ENCODE results near the gene CDK14. TPM values are rescaled to one million over a fixed set of nuclear protein-coding genes. Genes with fewer than 3 reads are reported as not detected.

CDK14 gene
- polyA plus RNA-seq, 1 donor from 2014 or later: 25.1 TPM

DNA sequence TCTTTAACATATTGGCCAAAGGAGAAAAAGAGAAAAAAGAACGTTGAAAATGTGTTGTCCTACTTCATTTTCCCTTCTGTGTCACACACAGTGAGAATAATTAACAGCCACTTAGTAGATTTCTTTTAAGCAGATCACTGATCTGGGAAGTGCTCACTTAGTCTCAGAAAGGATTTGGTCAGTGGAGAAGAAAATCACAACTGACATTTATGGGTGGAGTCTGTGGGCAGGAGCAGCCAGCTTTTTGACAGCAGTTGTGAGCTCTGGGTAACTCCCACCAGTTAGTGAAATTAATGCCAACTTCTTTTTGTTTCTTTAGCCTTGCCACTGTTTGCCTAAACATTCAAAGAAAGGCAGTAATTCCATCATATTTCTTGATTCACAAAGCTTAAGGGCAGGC, 49.7 kb downstream of the CDK14 start:
- no peak overlapping the region for H3K27ac ChIP-seq (ENCODE audit: low read length)
- H3K4me2 ChIP-seq (ENCODE audit: low read length): no peak overlapping the region
- H3K27me3 ChIP-seq (ENCODE audit: insufficient read depth, low read depth, low read length): no peaks in the 10 kb centered on the region
- no peak for TF ChIP-seq EP300 (conservative IDR thresholded peaks at IDR 0.05; ENCODE audit: poor library complexity, severe bottlenecking)
- no peak for TF ChIP-seq TAF1 (IDR thresholded peaks at IDR 0.05; ENCODE audit: low read depth)
- TF ChIP-seq MXI1 (conservative IDR thresholded peaks at IDR 0.05; ENCODE audit: poor library complexity, severe bottlenecking): no peak
- no peak for TF ChIP-seq SMC3 (conservative IDR thresholded peaks at IDR 0.05; ENCODE audit: poor library complexity)
- TF ChIP-seq EZH2 (IDR thresholded peaks at IDR 0.05; ENCODE audit: borderline replicate concordance, insufficient read depth, low read length, poor library complexity, severe bottlenecking): no peak
- TF ChIP-seq RAD21 (conservative IDR thresholded peaks at IDR 0.05): no peak
- no peak for TF ChIP-seq POLR2AphosphoS5 (IDR thresholded peaks at IDR 0.05)
- TF ChIP-seq, protein P1, sequence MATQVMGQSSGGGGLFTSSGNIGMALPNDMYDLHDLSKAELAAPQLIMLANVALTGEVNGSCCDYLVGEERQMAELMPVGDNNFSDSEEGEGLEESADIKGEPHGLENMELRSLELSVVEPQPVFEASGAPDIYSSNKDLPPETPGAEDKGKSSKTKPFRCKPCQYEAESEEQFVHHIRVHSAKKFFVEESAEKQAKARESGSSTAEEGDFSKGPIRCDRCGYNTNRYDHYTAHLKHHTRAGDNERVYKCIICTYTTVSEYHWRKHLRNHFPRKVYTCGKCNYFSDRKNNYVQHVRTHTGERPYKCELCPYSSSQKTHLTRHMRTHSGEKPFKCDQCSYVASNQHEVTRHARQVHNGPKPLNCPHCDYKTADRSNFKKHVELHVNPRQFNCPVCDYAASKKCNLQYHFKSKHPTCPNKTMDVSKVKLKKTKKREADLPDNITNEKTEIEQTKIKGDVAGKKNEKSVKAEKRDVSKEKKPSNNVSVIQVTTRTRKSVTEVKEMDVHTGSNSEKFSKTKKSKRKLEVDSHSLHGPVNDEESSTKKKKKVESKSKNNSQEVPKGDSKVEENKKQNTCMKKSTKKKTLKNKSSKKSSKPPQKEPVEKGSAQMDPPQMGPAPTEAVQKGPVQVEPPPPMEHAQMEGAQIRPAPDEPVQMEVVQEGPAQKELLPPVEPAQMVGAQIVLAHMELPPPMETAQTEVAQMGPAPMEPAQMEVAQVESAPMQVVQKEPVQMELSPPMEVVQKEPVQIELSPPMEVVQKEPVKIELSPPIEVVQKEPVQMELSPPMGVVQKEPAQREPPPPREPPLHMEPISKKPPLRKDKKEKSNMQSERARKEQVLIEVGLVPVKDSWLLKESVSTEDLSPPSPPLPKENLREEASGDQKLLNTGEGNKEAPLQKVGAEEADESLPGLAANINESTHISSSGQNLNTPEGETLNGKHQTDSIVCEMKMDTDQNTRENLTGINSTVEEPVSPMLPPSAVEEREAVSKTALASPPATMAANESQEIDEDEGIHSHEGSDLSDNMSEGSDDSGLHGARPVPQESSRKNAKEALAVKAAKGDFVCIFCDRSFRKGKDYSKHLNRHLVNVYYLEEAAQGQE (IDR thresholded peaks at IDR 0.05; ENCODE audit: borderline replicate concordance): no peak
- TF ChIP-seq, protein P2, sequence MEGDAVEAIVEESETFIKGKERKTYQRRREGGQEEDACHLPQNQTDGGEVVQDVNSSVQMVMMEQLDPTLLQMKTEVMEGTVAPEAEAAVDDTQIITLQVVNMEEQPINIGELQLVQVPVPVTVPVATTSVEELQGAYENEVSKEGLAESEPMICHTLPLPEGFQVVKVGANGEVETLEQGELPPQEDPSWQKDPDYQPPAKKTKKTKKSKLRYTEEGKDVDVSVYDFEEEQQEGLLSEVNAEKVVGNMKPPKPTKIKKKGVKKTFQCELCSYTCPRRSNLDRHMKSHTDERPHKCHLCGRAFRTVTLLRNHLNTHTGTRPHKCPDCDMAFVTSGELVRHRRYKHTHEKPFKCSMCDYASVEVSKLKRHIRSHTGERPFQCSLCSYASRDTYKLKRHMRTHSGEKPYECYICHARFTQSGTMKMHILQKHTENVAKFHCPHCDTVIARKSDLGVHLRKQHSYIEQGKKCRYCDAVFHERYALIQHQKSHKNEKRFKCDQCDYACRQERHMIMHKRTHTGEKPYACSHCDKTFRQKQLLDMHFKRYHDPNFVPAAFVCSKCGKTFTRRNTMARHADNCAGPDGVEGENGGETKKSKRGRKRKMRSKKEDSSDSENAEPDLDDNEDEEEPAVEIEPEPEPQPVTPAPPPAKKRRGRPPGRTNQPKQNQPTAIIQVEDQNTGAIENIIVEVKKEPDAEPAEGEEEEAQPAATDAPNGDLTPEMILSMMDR (IDR thresholded peaks at IDR 0.05; ENCODE audit: poor library complexity, severe bottlenecking): no peak
- H3K36me3 ChIP-seq (ENCODE audit: insufficient read depth, low read length): no peaks in the 10 kb centered on the region
- H4K20me1 ChIP-seq (ENCODE audit: insufficient read depth): no peaks in the 10 kb centered on the region
- H3K9me3 ChIP-seq (ENCODE audit: low read length): no peaks in the 10 kb centered on the region
- no peak overlapping the region for H3K4me3 ChIP-seq (ENCODE audit: low read length)
- peaks cover 3% of the 10 kb centered on the region for H3K79me2 ChIP-seq (replicated peaks; ENCODE audit: insufficient read depth, low read length)
- no peaks in the 10 kb centered on the region for H3K9me2 ChIP-seq (ENCODE audit: insufficient read depth, low read length)
- H3F3A ChIP-seq (ENCODE audit: insufficient read depth, low read length, poor library complexity, severe bottlenecking): no peaks in the 10 kb centered on the region
- H3K9ac ChIP-seq (ENCODE audit: low read length): no peak overlapping the region
- H2AFZ ChIP-seq (ENCODE audit: low read depth, low read length): no peak overlapping the region

DNA sequence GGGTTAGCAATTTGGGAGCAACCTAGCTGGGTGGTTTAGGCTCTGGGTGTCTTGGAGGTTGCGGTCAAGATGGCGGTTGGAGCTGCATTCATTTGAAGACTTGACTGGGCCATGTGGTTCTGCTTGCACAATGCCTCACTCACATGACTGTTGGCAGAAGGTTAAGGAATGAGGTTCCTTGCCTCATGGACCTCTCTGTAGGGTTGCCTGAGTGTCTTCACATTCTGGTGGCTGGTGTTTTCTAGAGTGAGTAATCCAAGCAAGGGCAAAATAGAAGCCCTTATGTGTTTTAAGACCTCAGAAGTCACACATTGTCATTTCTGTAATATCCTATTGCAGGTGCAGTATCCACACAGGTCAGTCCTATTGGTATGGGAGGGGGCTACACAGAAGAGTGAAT, 52.0 kb downstream of the CDK14 start:
- Histone ChIP-seq H3K9me2 (ENCODE audit: insufficient read depth, low read length) (no peaks in the 10 kb centered on the region), H3K9ac (ENCODE audit: low read length) (no peak overlapping the region), H2AFZ (ENCODE audit: low read depth, low read length) (no peak overlapping the region), H3K4me2 (ENCODE audit: low read length) (no peak overlapping the region), H3K36me3 (ENCODE audit: insufficient read depth, low read length) (no peaks in the 10 kb centered on the region), H3K4me3 (ENCODE audit: low read length) (no peak overlapping the region), H3K9me3 (ENCODE audit: low read length) (no peaks in the 10 kb centered on the region), H3K27me3 (ENCODE audit: insufficient read depth, low read depth, low read length) (no peaks in the 10 kb centered on the region), H4K20me1 (ENCODE audit: insufficient read depth) (no peaks in the 10 kb centered on the region), H3F3A (ENCODE audit: insufficient read depth, low read length, poor library complexity, severe bottlenecking) (no peaks in the 10 kb centered on the region), H3K27ac (ENCODE audit: low read length) (no peak overlapping the region), H3K79me2 (replicated peaks; ENCODE audit: insufficient read depth, low read length) (peaks cover 7% of the 10 kb centered on the region)
- TF ChIP-seq MXI1 (conservative IDR thresholded peaks at IDR 0.05; ENCODE audit: poor library complexity, severe bottlenecking) (no peak), RAD21 (conservative IDR thresholded peaks at IDR 0.05) (no peak), EP300 (conservative IDR thresholded peaks at IDR 0.05; ENCODE audit: poor library complexity, severe bottlenecking) (no peak), EZH2 (IDR thresholded peaks at IDR 0.05; ENCODE audit: borderline replicate concordance, insufficient read depth, low read length, poor library complexity, severe bottlenecking) (no peak), TAF1 (IDR thresholded peaks at IDR 0.05; ENCODE audit: low read depth) (no peak)
- TF ChIP-seq, protein P1 (IDR thresholded peaks at IDR 0.05; ENCODE audit: borderline replicate concordance): no peak
